Activated CD8-positive, alpha-beta memory T cell treated with anti-CD3 and anti-CD28 coated beads for 36 hours (primary cell): ENCODE measurements around the gene CNTN2. TPM values are rescaled to one million over a fixed set of nuclear protein-coding genes. Genes with fewer than 3 reads are reported as not detected.

Experiments used
- CTCF ChIA-PET: fragments of 350-600 bp; sonication (Branson Sonifier 250); formaldehyde crosslinking; loops from one replicate; lab custom pipeline; 2021; ENCODE audit warnings: antibody characterized with exemption; lab: Charles Lee
- POLR2A ChIA-PET: fragments of 350-600 bp; sonication (Branson Sonifier 250); formaldehyde crosslinking; loops from one replicate; lab custom pipeline; 2021; ENCODE audit warnings: antibody characterized with exemption; lab: Charles Lee
- total RNA-seq, 2 experiments: library from RNA; stranded (reverse); gene quantifications; one replicate each; pipeline ENCODE4 v1.2.3, GENCODE V29; 2021

CNTN2 gene, protein sequence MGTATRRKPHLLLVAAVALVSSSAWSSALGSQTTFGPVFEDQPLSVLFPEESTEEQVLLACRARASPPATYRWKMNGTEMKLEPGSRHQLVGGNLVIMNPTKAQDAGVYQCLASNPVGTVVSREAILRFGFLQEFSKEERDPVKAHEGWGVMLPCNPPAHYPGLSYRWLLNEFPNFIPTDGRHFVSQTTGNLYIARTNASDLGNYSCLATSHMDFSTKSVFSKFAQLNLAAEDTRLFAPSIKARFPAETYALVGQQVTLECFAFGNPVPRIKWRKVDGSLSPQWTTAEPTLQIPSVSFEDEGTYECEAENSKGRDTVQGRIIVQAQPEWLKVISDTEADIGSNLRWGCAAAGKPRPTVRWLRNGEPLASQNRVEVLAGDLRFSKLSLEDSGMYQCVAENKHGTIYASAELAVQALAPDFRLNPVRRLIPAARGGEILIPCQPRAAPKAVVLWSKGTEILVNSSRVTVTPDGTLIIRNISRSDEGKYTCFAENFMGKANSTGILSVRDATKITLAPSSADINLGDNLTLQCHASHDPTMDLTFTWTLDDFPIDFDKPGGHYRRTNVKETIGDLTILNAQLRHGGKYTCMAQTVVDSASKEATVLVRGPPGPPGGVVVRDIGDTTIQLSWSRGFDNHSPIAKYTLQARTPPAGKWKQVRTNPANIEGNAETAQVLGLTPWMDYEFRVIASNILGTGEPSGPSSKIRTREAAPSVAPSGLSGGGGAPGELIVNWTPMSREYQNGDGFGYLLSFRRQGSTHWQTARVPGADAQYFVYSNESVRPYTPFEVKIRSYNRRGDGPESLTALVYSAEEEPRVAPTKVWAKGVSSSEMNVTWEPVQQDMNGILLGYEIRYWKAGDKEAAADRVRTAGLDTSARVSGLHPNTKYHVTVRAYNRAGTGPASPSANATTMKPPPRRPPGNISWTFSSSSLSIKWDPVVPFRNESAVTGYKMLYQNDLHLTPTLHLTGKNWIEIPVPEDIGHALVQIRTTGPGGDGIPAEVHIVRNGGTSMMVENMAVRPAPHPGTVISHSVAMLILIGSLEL
- not detected for total RNA-seq

DNA sequence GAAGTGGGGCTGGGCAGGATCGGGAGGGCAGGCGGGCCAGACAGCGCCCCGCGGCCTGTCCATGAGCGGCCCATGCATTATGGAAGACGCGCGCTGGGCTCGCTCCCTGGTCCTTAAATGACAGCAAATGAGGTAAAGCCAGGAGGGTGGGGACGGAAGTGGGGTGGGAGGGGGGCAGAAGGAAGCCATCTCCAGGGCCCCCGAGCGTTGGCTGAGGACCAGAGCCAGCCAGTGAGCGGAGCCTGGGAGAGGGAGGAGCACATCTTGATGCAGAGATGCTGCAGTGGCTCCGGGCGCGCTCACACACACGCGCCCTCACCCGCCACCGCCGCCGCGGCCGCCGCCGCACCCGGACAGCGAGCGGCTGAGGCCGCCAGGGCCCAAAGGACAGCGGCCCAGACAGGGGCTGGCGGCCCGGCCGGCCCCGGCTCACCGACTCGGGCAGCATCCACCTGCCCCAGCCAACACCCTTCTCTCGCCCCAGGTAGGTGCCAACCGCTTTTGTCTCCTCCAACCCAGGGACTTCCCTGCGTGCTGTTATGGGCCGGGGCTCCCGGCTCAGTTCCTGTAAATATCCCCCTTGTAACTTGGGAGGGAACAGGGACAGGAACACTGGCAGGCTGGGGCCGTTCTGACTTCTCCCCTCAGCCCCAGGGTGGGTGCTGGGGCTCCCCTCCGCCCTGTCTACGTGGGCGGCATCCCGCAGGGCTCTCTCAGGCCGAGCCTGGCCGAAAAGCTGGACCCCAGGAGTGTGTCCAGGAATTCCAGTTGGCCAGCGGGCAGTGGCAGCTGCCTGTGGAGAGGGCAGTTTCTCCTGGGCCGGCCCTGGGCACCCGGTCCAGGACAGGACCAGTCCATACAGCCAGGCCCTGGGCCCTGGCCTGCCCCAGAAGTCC, at the start of gene CNTN2:
TSS of gene CNTN2 (plus strand) at position 302 of the 896 bp plus-strand sequence. CDS start 9,974 bp downstream, outside the sequence.
- ChIA-PET POLR2A (no interaction called here), CTCF (no interaction called here)

DNA sequence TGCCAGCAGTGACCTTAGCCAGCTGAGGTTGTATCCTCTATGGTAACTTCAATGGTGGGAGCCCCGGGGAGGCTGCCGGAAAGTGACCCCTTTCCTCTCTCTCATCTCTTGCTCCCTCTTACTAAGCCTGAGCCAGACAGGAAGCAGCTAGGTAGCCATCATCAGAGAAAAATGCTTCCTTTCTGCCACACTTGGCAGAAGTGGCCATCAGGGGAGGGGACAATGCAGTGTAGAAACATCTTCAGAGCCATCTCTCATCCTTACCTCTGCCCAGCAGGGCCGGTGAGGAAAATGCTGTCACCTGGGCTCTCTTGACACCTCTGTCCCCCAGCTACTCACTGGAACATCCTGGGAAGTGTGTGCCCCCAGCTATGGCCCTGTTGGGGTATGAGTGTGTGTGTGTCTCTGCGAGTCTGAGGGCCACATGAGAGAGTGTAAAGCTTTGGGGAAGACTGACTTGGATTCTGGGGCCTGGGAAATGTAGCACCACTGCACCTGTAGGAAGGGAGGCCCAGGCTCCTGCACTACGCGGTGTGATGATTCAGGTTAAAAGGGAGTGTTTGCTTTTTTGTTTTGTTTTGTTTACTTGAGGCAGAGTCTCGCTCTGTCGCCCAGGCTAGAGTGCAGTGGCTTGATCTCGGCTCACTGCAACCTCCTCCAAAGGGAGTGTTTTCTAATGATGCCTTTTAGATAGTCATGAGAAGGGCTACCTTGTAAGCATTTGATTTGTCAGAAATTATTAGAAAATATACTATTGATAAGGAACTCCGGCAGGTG, 48.7 kb upstream of the CNTN2 start:
- ChIA-PET POLR2A (no interaction called here), CTCF (interaction anchor here (1.0 kb wide), 1 partner anchor 67 kb away, joined by 5 read pairs; no protein-coding TSS in a partner anchor)

DNA sequence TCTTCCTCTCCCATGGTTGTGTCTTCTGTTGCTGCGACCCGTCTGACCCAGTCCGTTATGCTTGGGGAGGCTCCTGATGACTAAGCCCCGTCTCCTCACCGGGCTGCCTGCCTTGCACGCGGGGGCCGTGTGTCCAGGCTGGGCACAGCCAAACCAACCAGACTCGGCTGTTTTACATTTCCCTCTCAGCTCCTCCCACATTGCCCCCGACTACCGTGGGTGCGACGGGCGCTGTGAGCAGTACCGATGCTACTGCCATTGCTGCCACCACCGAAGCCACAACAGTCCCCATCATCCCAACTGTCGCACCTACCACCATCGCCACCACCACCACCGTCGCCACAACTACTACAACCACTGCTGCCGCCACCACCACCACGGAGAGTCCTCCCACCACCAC, 46.0 kb upstream of the CNTN2 start:
- ChIA-PET CTCF (no interaction called here), POLR2A (no interaction called here)

DNA sequence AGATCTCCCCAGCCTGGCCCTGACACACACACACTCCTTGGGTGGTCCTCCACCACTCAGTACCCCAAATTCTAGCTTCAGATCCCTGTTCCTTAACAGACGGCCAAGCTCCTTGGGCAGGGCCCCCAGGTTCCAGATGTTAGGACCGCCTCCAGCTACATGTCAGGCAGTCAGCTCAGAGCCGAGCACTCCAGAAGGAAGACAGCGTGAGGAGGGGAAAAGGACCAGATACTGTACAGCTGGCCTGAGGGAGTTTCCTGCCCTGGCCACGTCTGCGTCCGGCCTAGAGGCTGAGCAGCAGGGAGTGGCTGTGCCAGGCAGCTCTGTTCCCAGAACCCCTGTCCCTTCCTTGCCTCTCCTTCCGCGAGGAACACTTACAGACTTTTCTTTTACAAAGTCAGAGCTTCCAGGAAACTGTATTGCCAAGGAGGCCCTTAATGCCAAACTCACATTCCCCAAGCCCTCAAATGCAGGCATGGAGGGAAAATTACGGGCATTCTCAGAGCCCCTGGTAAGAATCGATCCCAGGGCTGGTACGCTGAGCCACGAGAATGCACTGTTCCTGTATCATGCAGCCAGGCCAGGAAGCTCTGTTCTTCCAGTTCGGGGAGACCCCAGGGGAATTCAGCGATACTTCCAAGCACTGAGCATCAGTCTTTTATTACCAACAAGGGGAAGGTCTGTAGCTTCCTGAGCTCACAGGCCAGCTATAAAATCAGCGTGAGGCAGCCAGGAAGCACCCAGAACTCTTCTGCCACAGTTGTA, 45.2 kb upstream of the CNTN2 start:
- POLR2A ChIA-PET, result no interaction called here
- CTCF ChIA-PET, result no interaction called here

DNA sequence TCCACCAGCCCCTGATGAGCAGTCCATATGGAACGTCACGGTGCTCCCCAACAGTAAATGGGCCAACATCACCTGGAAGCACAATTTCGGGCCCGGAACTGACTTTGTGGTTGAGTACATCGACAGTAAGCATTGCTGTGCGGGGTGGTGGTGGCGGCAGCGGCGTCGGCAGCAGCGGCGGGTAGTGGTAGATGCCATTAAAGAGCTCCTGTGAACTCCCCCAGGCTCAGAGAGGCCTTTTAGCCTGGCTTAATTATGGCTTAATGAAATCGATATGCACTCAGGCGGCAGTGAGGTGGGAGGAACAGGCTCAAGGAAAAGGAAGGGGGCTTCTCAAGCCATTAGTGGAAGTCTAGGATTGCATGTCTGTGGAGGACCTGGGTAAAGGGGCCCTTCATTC, 41.9 kb upstream of the CNTN2 start:
- ChIA-PET CTCF (no interaction called here), POLR2A (no interaction called here)

DNA sequence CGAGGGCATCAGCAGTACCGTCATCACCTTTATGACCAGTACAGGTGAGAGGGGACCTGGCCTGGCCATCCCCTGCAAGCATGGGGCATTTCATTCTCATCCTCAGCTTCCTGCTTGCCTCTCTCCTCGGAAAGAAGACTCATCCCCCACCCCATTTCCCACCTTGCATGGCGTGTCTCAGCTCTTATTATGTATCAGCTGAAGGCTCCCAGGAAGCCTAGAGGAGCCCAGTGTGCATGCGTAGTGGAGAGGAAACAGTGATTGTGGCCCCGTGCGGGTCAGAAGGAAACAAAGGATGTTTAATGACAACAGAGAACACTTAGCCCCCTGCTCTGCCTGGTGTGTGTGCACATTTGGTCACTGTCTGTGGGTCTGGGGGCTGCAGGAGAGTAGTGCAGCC, 40.3 kb upstream of the CNTN2 start:
- ChIA-PET POLR2A (no interaction called here), CTCF (interaction anchor here (0.6 to 1.1 kb wide), 3 partner anchors 59 to 630 kb away, joined by 3 read pairs; no protein-coding TSS in a partner anchor)

DNA sequence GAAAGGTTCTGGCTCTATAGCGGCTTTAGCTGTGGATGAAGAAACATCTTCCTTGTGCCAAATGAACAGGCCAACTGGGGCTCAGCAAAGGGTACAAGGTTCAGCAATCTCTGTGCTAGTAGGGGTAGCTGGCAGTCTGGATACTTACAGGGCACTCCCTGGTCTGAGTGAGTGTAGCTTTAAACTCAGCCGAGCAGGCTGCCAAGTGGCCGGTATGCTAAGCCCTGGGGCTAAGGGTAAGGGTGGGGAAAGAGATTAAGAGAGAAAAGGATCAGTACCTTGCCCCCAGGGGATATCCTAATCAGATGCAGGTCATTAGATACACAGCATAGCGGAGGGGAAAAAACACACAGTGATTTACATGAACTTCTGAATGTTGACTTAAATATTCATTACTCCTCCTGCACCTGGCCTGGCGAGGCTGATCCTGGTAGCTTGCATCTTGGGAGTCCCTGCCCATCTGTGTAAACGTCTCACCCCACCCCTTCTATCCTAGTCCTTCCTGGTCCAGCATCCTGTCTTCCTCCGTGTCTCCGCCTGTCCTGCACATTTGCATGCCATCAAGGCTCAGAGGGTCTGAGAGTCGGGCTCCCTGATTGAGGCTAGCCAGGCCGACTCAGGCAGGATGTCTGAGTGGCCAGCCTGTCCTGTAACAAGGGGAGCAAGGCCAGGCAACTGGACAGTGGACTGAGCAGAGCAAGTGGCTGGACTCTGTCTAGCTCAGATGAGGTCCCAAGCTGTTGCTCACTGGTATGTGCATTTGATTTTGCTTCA, 39.5 kb upstream of the CNTN2 start:
- CTCF ChIA-PET, result interaction anchor here (0.6 to 1.1 kb wide), 2 partner anchors 58 to 631 kb away, joined by 3 read pairs; no protein-coding TSS in a partner anchor
- POLR2A ChIA-PET, result no interaction called here

DNA sequence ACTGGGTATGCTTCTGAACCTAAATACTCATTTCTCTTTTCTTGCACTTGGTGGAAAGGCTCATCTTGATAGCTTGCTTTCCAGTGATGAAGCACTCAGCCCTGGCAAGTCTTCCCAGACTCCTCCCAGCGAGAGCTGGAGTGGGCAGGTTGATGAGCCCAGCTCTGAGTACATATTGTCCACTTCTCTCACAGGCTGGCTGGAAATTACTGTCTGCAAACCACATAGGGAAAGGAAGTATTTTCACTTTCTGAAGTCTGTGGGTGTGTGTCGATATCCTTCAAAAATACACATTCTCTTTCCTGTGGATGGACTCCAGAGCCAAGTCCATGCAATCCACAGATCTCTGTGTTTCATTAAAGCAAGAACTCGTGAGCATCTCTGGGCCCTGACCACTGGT, 38.7 kb upstream of the CNTN2 start:
- ChIA-PET CTCF (no interaction called here), POLR2A (no interaction called here)

DNA sequence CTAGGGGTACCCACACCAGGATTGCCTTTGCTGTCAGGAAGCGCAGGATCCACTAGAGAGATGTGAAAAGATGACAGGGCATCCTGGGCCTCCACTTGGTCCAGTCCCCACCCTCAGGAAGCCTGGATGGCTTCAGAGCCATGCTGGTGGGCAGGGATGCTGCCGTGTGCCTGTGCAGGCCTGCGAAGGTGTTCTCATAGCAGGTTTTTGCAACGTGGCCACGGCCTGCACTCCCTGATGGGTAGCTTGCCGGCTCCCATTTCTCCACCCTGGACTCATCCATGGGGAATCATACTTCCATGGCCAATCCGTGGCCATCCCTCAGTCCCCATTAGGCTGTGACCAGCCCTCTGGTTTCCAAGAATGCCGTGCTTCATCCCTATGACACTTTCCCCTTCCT, 34.1 kb upstream of the CNTN2 start:
- ChIA-PET CTCF (no interaction called here), POLR2A (no interaction called here)

DNA sequence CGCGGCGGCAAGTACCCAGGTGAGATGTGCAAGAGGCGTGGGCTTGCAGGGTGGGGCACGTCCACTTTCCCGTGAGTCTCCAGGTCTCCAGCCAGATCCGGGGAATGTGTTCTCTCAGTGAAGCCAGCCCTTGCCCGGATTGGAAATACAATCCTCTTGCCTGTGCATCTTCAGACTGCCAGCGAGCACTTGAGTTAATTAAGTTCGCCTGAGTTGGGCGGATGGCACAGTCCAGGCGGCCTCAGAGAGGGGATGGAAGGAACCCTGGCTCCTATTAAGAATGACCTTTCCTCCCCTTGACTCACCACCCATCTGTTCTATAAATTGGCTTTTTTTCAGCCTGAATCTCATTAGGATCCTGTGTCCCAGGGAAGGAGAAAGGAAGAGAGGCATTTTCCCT, 33.3 kb upstream of the CNTN2 start:
- CTCF ChIA-PET, result no interaction called here

DNA sequence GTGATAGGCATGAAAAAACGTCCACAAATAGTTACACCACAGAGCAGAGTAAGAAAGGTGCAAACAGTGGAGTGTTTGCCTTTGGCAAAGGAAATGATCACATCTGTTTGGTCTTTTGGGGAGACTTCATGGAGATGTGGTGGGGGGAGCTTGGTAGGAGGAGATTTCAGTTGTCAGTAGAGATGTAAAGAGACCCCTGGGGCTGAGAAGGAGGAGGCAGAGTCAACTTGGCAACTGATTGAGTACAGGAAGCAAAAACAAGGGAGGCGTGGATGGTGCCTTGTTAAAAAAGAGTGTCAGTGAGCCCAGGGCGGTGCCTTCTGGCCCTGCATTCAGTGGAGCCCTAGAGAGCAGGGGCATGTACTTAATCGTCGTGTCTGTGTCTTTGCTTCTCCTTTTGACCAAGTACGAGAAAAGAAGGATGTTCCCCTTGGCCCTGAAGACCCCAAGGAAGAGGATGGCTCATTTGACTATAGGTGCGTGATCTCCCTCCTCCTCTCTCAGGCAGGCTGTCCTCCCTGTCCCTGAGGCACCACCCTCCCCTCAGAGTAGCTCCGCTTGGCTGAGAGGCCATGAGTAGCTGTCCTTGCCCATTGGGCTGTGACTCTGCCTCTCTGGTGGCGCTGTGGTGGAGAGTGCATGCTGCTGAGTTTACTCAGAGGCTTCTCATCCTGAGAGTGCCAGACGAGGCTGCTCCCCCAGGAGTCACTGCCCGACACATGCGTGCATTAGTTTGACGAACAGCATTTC, 30.4 kb upstream of the CNTN2 start:
- POLR2A ChIA-PET, result no interaction called here
- CTCF ChIA-PET, result no interaction called here

More for the DNA sequence above, 33.3 kb upstream of the CNTN2 start:
- POLR2A ChIA-PET, result no interaction called here

DNA sequence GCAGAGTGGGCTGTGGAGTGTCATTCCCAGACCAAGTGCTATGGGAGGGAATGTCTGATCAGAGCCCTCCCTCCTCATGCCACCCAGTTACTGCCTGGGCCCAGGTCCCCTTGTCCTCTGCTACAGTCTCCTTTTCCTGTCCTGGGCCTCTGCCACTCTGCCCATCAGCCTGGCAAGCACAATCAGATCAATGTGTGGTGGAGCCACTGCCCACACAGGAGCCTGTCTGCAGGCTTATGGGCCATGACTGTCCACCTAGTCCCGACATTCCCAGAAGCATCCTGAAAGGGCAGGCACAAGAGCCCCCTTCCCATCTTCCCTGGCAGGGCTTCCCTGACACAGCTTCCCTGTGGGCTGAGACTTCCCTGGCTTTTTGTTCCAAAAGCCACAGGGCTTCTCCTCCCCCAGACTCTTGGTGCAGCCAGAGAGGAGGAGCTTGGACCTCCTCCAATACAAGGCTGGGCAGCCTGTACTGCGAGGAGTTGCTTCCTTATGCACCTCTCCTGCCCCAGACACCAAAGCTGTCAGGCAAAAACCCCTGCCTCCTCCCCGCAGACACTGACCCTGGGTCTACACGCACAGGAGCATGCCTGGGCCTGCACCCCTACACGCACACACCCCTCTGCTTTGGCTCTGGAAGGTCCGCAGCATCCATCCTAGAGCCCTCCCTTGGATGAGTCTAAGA, 29.2 kb upstream of the CNTN2 start:
- ChIA-PET POLR2A (no interaction called here), CTCF (no interaction called here)

DNA sequence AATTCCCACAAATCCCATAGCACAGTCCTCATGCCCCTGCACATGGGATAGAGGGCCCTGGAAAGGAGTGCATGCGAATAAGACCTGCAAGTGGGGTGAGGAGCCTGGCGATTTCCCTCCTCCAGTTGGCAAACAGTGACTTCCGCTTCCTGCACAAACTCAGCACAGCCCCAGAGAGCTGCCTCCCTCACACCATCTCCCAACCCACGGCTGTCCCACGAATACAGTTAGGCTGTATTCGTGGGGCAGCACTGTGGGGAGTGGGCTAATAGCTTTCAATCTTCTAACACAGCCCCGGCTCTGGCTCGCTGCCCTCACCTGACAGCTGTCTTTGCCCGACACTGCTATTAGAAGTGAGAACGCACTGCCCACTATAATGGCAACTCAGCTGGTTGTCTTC, 28.2 kb upstream of the CNTN2 start:
- CTCF ChIA-PET, result no interaction called here
- POLR2A ChIA-PET, result no interaction called here

DNA sequence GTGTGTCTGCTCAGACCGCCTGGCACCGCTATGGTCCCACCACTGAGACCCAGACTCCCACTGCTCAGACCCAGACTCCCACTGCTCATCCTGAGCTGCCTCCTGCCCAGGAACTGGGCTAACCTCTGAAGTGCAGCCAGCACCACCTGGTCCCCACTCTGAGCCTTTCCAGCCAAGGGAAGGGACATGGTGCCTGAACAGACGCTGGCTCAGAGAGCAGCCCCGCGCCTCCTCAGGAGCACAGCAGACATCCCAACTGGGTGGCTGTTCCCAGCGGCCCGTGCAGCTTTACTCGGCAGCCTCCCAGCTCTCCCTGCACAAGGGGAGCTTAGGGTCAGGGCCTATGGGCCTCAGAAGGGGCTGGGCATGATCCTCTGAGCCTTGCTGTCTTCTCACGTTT, 27.8 kb upstream of the CNTN2 start:
- POLR2A ChIA-PET, result no interaction called here
- CTCF ChIA-PET, result no interaction called here

DNA sequence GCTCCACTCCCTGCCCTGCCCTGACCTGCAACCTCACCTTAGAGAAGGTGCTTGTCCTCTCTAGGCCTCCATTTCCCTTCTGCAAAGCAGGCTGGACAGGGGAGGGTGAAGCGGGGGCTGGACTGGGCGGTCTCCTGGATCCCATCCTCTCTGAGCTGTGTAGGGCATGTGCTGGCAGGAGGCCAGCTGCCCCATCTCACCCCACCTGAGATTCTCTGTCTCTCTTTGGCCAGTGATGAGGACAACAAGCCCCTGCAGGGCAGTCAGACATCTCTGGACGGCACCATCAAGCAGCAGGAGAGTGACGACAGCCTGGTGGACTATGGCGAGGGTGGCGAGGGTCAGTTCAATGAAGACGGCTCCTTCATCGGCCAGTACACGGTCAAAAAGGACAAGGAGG, 26.9 kb upstream of the CNTN2 start:
- ChIA-PET POLR2A (no interaction called here), CTCF (no interaction called here)

DNA sequence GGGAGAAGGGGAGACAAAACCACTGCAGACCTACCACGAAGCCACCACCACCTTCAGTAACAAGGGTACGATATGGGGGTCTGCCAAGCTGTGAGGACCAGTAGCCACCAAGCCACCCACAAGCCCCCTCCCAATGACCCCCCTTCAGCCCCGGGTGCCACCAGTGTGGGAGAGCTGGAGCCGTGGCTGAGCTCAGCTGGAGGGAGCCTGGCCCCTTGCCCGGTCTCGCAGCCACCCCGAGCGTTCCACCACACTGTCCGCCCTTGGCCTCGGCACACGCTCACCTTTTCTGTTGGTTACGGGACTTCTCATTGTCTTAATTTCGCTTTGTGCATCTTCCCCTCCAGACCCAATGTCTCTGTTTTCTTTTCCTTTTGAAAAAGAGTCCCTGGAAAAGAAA, 26.4 kb upstream of the CNTN2 start:
- POLR2A ChIA-PET, result no interaction called here
- CTCF ChIA-PET, result no interaction called here
